ENCODE data around the gene FBXO31. TPM values are rescaled to one million over a fixed set of nuclear protein-coding genes. Genes with fewer than 3 reads are reported as not detected.

FBXO31 gene
- total and polyA plus RNA-seq, 2 of the 8 experiments (the other 6 are each of a cell fraction or from before 2014, with no cell fraction given), result 8.3 to 21.6 TPM

DNA sequence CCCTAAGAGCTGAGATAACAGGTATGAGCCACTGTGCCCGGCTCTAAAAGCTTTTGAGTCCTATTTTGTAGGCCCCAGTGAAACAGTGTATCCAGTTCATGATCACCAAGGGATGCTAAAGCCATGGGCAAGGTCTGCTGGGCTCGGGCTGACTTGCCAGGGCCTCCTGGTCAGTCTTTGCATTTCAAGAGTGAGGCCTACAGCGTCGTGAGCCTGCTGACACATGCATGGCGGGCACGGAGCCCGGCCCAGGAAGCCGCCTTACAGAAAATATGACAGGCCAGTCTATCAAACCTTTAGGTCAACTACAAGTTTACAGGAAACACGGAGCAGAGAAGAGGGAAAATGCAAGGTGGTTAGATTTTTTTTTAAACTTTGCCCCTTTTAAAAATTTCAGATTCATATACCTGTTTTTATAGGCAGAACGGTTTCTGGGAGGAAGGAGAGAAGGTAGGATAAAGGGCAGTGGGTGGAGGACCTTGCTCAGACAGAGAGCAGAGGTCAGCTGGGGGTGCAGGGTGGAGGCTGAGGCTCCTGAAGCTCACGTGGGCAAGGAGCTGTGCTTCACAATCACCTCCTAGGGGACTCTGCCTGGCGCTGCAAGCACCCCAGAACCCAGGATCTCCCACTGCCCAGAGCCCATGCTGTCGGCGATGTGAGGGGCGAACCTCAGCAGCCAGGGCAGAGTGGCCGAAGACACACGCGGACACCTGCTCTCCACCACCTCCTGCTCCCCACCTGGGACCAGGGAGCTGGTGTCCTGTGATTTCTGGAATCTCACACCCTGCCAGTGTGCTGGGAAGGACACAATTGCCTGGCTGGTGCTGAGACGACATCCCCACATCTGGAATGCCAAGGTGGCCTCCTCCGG lies 87.7 kb downstream of the FBXO31 start:
- no peak overlapping the region for H4K91ac ChIP-seq (replicated peaks; ENCODE audit: insufficient read length, low read length)
- H4K8ac ChIP-seq (ENCODE audit: extremely low read depth, insufficient read depth, low read length), result no peak overlapping the region
- H3K4me1 ChIP-seq (replicated peaks in 1 of 4; ENCODE audit: control insufficient read depth in 3 of 4, insufficient read depth in 4 of 4, low read length in 3 of 4), result peaks cover 0 to 5% (median 2%) of the 10 kb centered on the region in 4 experiments; a peak in 3 of 7 replicates
- no peak overlapping the region for H3K4ac ChIP-seq (replicated peaks; ENCODE audit: insufficient read length, low read depth, low read length)
- H3K36me3 ChIP-seq (ENCODE audit: control insufficient read depth in 2 of 4, insufficient read depth in 4 of 4, low read length in 3 of 4), result no peaks in the 10 kb centered on the region
- H3K18ac ChIP-seq (ENCODE audit: extremely low read depth, low read length), result peak overlapping the region; percentile 71
- H2BK20ac ChIP-seq (ENCODE audit: low read length), result no peak overlapping the region
- H3K27ac ChIP-seq (ENCODE audit: low read depth, low read length), result no peak overlapping the region
- H4K5ac ChIP-seq (ENCODE audit: insufficient read length, low read depth, low read length), result no peak overlapping the region
- FAIRE-seq (no peak), DNase-seq (ENCODE audit: low read depth in 1 of 2, low spot score in 2 of 2) (no peak)
- WGBS, 2 experiments (ENCODE audit: extremely low coverage in 1 of 2, insufficient coverage in 1 of 2, insufficient read length in 1 of 2, insufficient replicate concordance in 2 of 2, low coverage in 1 of 2, low lambda C conversion rate in 2 of 2, missing lambda C conversion rate in 1 of 2), result 91% methylated on average over 20 of the region's 20 CpGs; no CpG with 5 or more reads in 1 of the 2 experiments
- no peak overlapping the region for H3K9ac ChIP-seq (replicated peaks in 1 of 4; ENCODE audit: extremely low read depth in 1 of 4, low read depth in 3 of 4, low read length in 3 of 4)
- no peak overlapping the region for H3K14ac ChIP-seq (ENCODE audit: insufficient read length)
- no peak overlapping the region for H2BK12ac ChIP-seq (ENCODE audit: low read depth, low read length)
- H3K23me2 ChIP-seq (ENCODE audit: low read depth, low read length), result peaks cover 4% of the 10 kb centered on the region; the same call in 1 of the 2 replicates
- no peak overlapping the region for H2AK5ac ChIP-seq (ENCODE audit: low read depth, low read length)
- H4K20me1 ChIP-seq (replicated peaks in 1 of 2; ENCODE audit: control insufficient read depth in 1 of 2, insufficient read depth in 2 of 2, low read length in 2 of 2), result peaks cover 0 to 2% of the 10 kb centered on the region in 2 experiments
- H3K9me3 ChIP-seq (ENCODE audit: insufficient read depth in 2 of 2, low read depth in 1 of 2, low read length in 1 of 2), result peaks cover 8 to 9% of the 10 kb centered on the region in 2 experiments; a peak in 2 of 4 replicates
- H3K79me1 ChIP-seq (ENCODE audit: low read depth, low read length), result no peaks in the 10 kb centered on the region
- TF ChIP-seq KDM4A (IDR thresholded peaks at IDR 0.05; ENCODE audit: low read depth, low read length, severe bottlenecking), result no peak
- TF ChIP-seq CTBP2 (IDR thresholded peaks at IDR 0.05; ENCODE audit: borderline replicate concordance, insufficient read depth, insufficient read length, low read length), result no peak
- TF ChIP-seq TEAD4 (IDR thresholded peaks at IDR 0.05; ENCODE audit: low read depth, low read length), result peak; percentile 46; the same call in 1 of the 2 replicates
- no peak overlapping the region for H2BK120ac ChIP-seq (replicated peaks; ENCODE audit: low read depth, low read length)
- H3K79me2 ChIP-seq (ENCODE audit: control insufficient read depth in 1 of 2, insufficient read depth in 2 of 2, low read length in 2 of 2), result no peaks in the 10 kb centered on the region
- 0 out of 2 replicates have a peak overlapping the region, but pooled peaks have one; percentile 29 for H2BK15ac ChIP-seq (ENCODE audit: low read length)
- no peak overlapping the region for H3K23ac ChIP-seq (ENCODE audit: insufficient read length)
- no peak overlapping the region for H3K56ac ChIP-seq (replicated peaks; ENCODE audit: insufficient read length, low read depth, low read length)
- no peak overlapping the region for H3K4me2 ChIP-seq (ENCODE audit: insufficient read depth in 1 of 2, low read depth in 2 of 2, low read length in 2 of 2)
- no peak overlapping the region for H3K4me3 ChIP-seq (ENCODE audit: extremely low read depth in 1 of 4, insufficient read depth in 2 of 4, low read depth in 3 of 4, low read length in 4 of 4)
- no peak overlapping the region for H2AFZ ChIP-seq (ENCODE audit: low read length)
- H3K27me3 ChIP-seq (replicated peaks in 1 of 4; ENCODE audit: control insufficient read depth in 3 of 4, extremely low read depth in 1 of 4, insufficient read depth in 3 of 4, low read length in 3 of 4), result peaks cover 0 to 2% (median 0%) of the 10 kb centered on the region in 4 experiments; a peak in 2 of 7 replicates
- ChIA-PET POLR2A (ENCODE audit: partially characterized antibody) (no interaction called here), CTCF (ENCODE audit: partially characterized antibody) (interaction anchor here (1.2 to 1.7 kb wide), 5 partner anchors 8 to 88 kb away, joined by 3 to 6 read pairs (median 4); partner anchors contain the start of gene FBXO31)
- H2BK5ac ChIP-seq (ENCODE audit: low read depth, low read length), result no peak overlapping the region

Measured in H1 (cell line).